K562 (cell line): ENCODE data around the gene GRB2. TPM values are rescaled to one million over a fixed set of nuclear protein-coding genes. Genes with fewer than 3 reads are reported as not detected.

ENCODE experiments used
- ATAC-seq: fragments of 200-7000 bp; cut with Tn5 transposase; 3 replicates; pipeline ENCODE4 v1.9.1; 2020; ENCODE audit warnings: moderate library complexity
- BruUV-seq: library from RNA; stranded (reverse); fragments of 400-500 nt; replicated peaks from 2 replicates; lab custom pipeline; 2021; lab: Mats Ljungman, UMichigan
- CTCF ChIA-PET: fragments of 300-600 bp; formaldehyde crosslinking; extraction: SDS; loops from one replicate; lab custom pipeline; 2021; ENCODE audit warnings: low intra/inter-chr PET ratio; lab: Yijun Ruan, JAX
- POLR2A ChIA-PET: fragments of 300-600, 350-650 bp; sonication (Branson Sonifier 250); formaldehyde crosslinking; extraction: SDS; loops from one replicate; lab custom pipeline; 2021; ENCODE audit warnings: antibody characterized with exemption, inconsistent platforms; lab: Yijun Ruan, JAX
- DNase-seq, 4 experiments: peaks; one replicate each; pipeline versions ENCODE4 v3.0.0 to v3.0.0-alpha.2; 2011 to 2018; ENCODE audit warnings: low spot score in 3 of 4, mixed read lengths in 3 of 4; ENCODE audit errors: extremely low read depth in 1 of 4
- FAIRE-seq: peaks from 2 replicates; lab custom pipeline; 2011; peaks lifted over from hg19 to GRCh38; lab: Jason Lieb, UNC
- H2AFZ ChIP-seq: 2 replicates; pipeline ENCODE4 v1.6.0; 2011; ENCODE audit warnings: low read depth, low read length, control low read depth, inconsistent platforms
- H3K27ac ChIP-seq: fragments of 200-600 bp; 3 replicates; pipeline ENCODE4 v1.8.0; 2011; ENCODE audit warnings: low read depth, mild to moderate bottlenecking, control low read depth, inconsistent platforms, low read length, moderate library complexity, mixed read lengths; ENCODE audit errors: extremely low read depth
- H3K27me3 ChIP-seq, 2 experiments: fragments of 300-600 bp in 1 of 2; 2 replicates in 1 of 2; 3 replicates in 1 of 2; pipeline versions ENCODE4 v1.6.0 to v1.8.0; 2011; ENCODE audit warnings: inconsistent platforms in 2 of 2, low read length in 2 of 2, mild to moderate bottlenecking in 1 of 2, mixed read lengths in 1 of 2, moderate library complexity in 1 of 2; ENCODE audit not compliant: control insufficient read depth in 2 of 2, insufficient read depth in 2 of 2
- H3K36me3 ChIP-seq: fragments of 300-600 bp; 3 replicates; pipeline ENCODE4 v1.8.0; 2011; ENCODE audit warnings: mild to moderate bottlenecking, low read length, inconsistent platforms; ENCODE audit not compliant: control insufficient read depth, insufficient read depth
- H3K4me1 ChIP-seq, 2 experiments: fragments of 200-600 bp in 1 of 2; replicated peaks in 1 of 2; 2 replicates in 1 of 2; 3 replicates in 1 of 2; pipeline versions ENCODE4 v1.5.1 to v1.8.0; 2011; ENCODE audit warnings: inconsistent platforms in 2 of 2, low read length in 2 of 2, mild to moderate bottlenecking in 1 of 2, mixed read lengths in 1 of 2, moderate library complexity in 1 of 2; ENCODE audit not compliant: control insufficient read depth in 2 of 2, insufficient read depth in 2 of 2
- H3K4me2 ChIP-seq: 2 replicates; pipeline ENCODE4 v1.6.1; 2011; ENCODE audit warnings: low read length, control low read depth, inconsistent platforms, mixed read lengths; ENCODE audit not compliant: insufficient read depth
- H3K4me3 ChIP-seq: fragments of 200-600 bp; sonication (generic), shearing (Covaris generic); 2 replicates; pipeline ENCODE4 v1.5.1; 2016; ENCODE audit warnings: control low read depth, inconsistent platforms
- H3K79me2 ChIP-seq: fragments of 200-600 bp; 3 replicates; pipeline ENCODE4 v1.8.0; 2011; ENCODE audit warnings: low read length, inconsistent platforms; ENCODE audit not compliant: control insufficient read depth, insufficient read depth
- H3K9ac ChIP-seq, 2 experiments: 2 replicates each; pipeline versions ENCODE4 v1.6.0 to v1.6.1; 2011; ENCODE audit warnings: low read depth in 2 of 2, low read length in 2 of 2, control low read depth in 1 of 2, inconsistent platforms in 1 of 2, mild to moderate bottlenecking in 1 of 2, mixed read lengths in 1 of 2; ENCODE audit not compliant: insufficient read depth in 1 of 2
- H3K9me1 ChIP-seq: one replicate; pipeline ENCODE4 v1.6.0; 2011; ENCODE audit warnings: inconsistent platforms, mild to moderate bottlenecking, low read length, moderate library complexity; ENCODE audit not compliant: control insufficient read depth, insufficient read depth
- H3K9me3 ChIP-seq: replicated peaks from 2 replicates; pipeline ENCODE4 v1.5.1; 2011; ENCODE audit warnings: low read depth, low read length, inconsistent platforms; ENCODE audit not compliant: control insufficient read depth, insufficient read depth
- H4K20me1 ChIP-seq: replicated peaks from 2 replicates; pipeline ENCODE4 v1.6.1; 2011; ENCODE audit warnings: low read length, inconsistent platforms, mixed read lengths; ENCODE audit not compliant: control insufficient read depth, insufficient read depth
- MLLT1 ChIP-seq, 2 experiments: fragments of 450-650 bp; IDR thresholded peaks; 2 replicates each; pipeline ENCODE4 v1.6.1; 2016
- ZNF740 ChIP-seq, 3 experiments: fragments of 200-800 bp in 1 of 3; sonication (Bioruptor generic) in 1 of 3; sonication (generic) in 1 of 3; formaldehyde crosslinking in 1 of 3; IDR thresholded peaks; 2 replicates each; pipeline versions ENCODE4 v1.6.1 to v1.8.0; 2016 to 2022; ENCODE audit warnings: mild to moderate bottlenecking in 2 of 3, missing compliant biosample characterization in 2 of 3, missing genetic modification characterization in 2 of 3, missing genetic modification reagents in 1 of 3
- WGBS: fragments of 100-300 bp; shearing (Covaris generic); methylation state at CpG from one replicate; pipeline ENCODE4 v1.1.6; 2016; ENCODE audit warnings: low coverage, mixed read lengths; ENCODE audit not compliant: insufficient coverage; ENCODE audit errors: missing lambda C conversion rate; 5-methylcytosine and 5-hydroxymethylcytosine counted together
- in situ Hi-C: fragments of 300-500 bp; cut with MboI; formaldehyde crosslinking; loops from 4 replicates; pipeline ENCODE4 v1.15.0; 2018; ENCODE audit warnings: inconsistent platforms, mixed read lengths
- intact Hi-C: fragments of 100-400 bp; cut with micrococcal nuclease; formaldehyde crosslinking; loops from 2 replicates; pipeline ENCODE4 v1.14.2; 2022
- polyA plus RNA-seq, 8 experiments: library from polyadenylated mRNA; depleted of rRNA in 4 of 8; stranded (reverse) in 5 of 8; unstranded in 3 of 8; fragments of >200 nt; fragmentation: Nextera tagmentation in 2 of 8; fragmentation: Illumina TruSeq in 1 of 8; extraction: Ambion mirVana in 2 of 8; extraction: Trizol in 1 of 8; gene quantifications; 2 replicates each; pipeline versions ENCODE4 v1.2.1 to v1.2.3, GENCODE V29; 2011 to 2014; ENCODE audit warnings: inconsistent platforms in 1 of 8, missing spikeins in 1 of 8
- total RNA-seq, 7 experiments: library from RNA; depleted of rRNA in 6 of 7; stranded (reverse); fragments of >200 nt in 6 of 7; fragmentation: Illumina TruSeq in 2 of 7; extraction: Trizol in 2 of 7; gene quantifications; 2 replicates each; pipeline versions ENCODE4 v1.2.1 to v1.2.3, GENCODE V29; 2011 to 2021; ENCODE audit warnings: low replicate concordance in 1 of 7

Gene GRB2
- total and polyA plus RNA-seq, 9 of the 15 experiments (the other 6 are each of a cell fraction or from before 2014, with no cell fraction given) = 57.2 to 136 (median 84.8) TPM

- POLR2A ChIA-PET = interaction anchor here (0.6 to 4.5 kb wide), 7 partner anchors 11 to 265 kb away, joined by 3 to 40 read pairs (median 3); no protein-coding TSS in a partner anchor
- ATAC-seq = no peak
- no peak overlapping the region for H3K9ac ChIP-seq
- WGBS = 75% methylated on average over 5 of the region's 5 CpGs
- peaks cover 4 to 12% of the 10 kb centered on the region in 2 experiments; a peak in 3 of 5 replicates for H3K4me1 ChIP-seq
- H3K9me3 ChIP-seq = no peaks in the 10 kb centered on the region
- CTCF ChIA-PET = no interaction called here
- H3K4me2 ChIP-seq = no peak overlapping the region
- H3K27me3 ChIP-seq = no peaks in the 10 kb centered on the region
- BruUV-seq = no TSS peak
- H3K27ac ChIP-seq = no peak overlapping the region
- in situ Hi-C loops (no loop called here), intact Hi-C loops (no loop called here)
- peaks cover 94% of the 10 kb centered on the region for H3K79me2 ChIP-seq
- H3K4me3 ChIP-seq = no peak overlapping the region
- no peaks in the 10 kb centered on the region for H3K9me1 ChIP-seq
- H3K36me3 ChIP-seq = peaks cover 29% of the 10 kb centered on the region
- DNase-seq = no peak
- FAIRE-seq = no peak
- peaks cover 8% of the 10 kb centered on the region; the same call in 1 of the 2 replicates for H4K20me1 ChIP-seq
- TF ChIP-seq ZNF740 (CRISPR knock-in tag; IDR thresholded peaks at IDR 0.05) (no peak), ZNF740 (tag; IDR thresholded peaks at IDR 0.05) (no peak), MLLT1 (IDR thresholded peaks at IDR 0.05) (peak in 1 of 2 experiments; percentile 53; a peak in 1 of 4 replicates)
- TF ChIP-seq, all 486 proteins: peak for 1
- H2AFZ ChIP-seq = no peak overlapping the region
Measured at GRCh38 chr17:75383842-75384195, 21.7 kb downstream of the GRB2 start.
